EL (cell line): Measurements from ENCODE around the gene FEV.
"Not testable (repeated sequence)": the region's sequence is repeated elsewhere in the genome, so short reads cannot be mapped to it uniquely, and the experiment has no call there.

ENCODE experiments used
- DNase-seq: peaks from one replicate; pipeline ENCODE4 v3.0.0-alpha.2; 2016

Gene FEV

GRCh38 chr2:218963601-218964000 is 21.4 kb downstream of the FEV start:
- no peak for DNase-seq

- peak; percentile 75 for DNase-seq
Measured at GRCh38 chr2:218962859-218963492, 22.0 kb downstream of the FEV start.

GRCh38 chr2:218961651-218962570 is 23.1 kb downstream of the FEV start:
- no peak for DNase-seq

GRCh38 chr2:218961229-218961628 is 23.8 kb downstream of the FEV start:
- no peak for DNase-seq

GRCh38 chr2:218960309-218961165 is 24.4 kb downstream of the FEV start:
- DNase-seq = no peak

GRCh38 chr2:218959761-218960308 is 25.1 kb downstream of the FEV start:
- no peak for DNase-seq

- DNase-seq = peak; percentile 79
Measured at GRCh38 chr2:218959141-218959731, 25.7 kb downstream of the FEV start, which contains the start of gene CDK5R2. Gene CDK5R2, plus strand, starts transcription at chr2:218959666. Its CDS starts 155 bp downstream, at chr2:218959821.

- no peak for DNase-seq
Measured at GRCh38 chr2:218958276-218958675, 26.7 kb downstream of the FEV start.

- DNase-seq = no peak
Measured at GRCh38 chr2:218957671-218958070, 27.3 kb downstream of the FEV start.

GRCh38 chr2:218956039-218956438 is 28.9 kb downstream of the FEV start:
- no peak for DNase-seq

- no peak for DNase-seq
Measured at GRCh38 chr2:218954541-218955300, 30.3 kb downstream of the FEV start.

GRCh38 chr2:218953366-218953954 is 31.5 kb downstream of the FEV start:
- DNase-seq = no peak

- DNase-seq = no peak
Measured at GRCh38 chr2:218952160-218952559, 32.8 kb downstream of the FEV start.

- no peak for DNase-seq
Measured at GRCh38 chr2:218946621-218947020, 38.4 kb downstream of the FEV start.

GRCh38 chr2:218944759-218945404 is 40.1 kb downstream of the FEV start:
- no peak for DNase-seq

- not testable (repeated sequence) for DNase-seq
Measured at GRCh38 chr2:218931751-218932150, 53.2 kb downstream of the FEV start.
